SH-SY5Y (cell line): ENCODE measurements around the gene ME1.

Source experiments
- GATA2 ChIP-seq: IDR thresholded peaks from 2 replicates; pipeline ENCODE4 v1.6.1; 2011; ENCODE audit warnings: mild to moderate bottlenecking, low read depth, low read length
- GATA3 ChIP-seq: IDR thresholded peaks from 2 replicates; pipeline ENCODE4 v1.6.1; 2011; ENCODE audit warnings: low read depth, mild to moderate bottlenecking, low read length, moderate library complexity

DNA sequence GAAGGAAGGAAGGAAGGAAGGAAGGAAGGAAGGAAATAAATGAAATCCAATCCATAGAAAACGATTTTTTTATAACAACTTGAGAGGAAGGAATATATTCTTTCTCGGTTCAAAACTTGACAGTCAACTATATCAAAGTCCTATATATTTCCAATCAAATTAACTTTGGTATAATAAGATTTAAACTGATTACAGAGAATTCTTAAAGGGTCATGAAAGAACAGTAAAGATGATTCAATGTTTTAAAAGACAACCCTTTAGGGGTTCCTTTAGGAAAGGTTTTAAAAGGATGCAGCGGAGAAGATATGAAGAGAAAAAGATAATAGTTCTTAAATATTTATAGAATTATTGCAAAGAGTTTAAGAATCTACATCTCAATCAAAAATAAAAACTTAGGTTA is 61.2 kb downstream of the ME1 start:
- TF ChIP-seq GATA3 (no peak), GATA2 (no peak)
